Mucosa of descending colon (tissue), 3 donors: Measurements from ENCODE around the gene AATF. TPM values are rescaled to one million over a fixed set of nuclear protein-coding genes. Genes with fewer than 3 reads are reported as not detected.

Experiments
- ATAC-seq: fragments of 200-7000 bp; cut with Tn5 transposase; one replicate; pipeline ENCODE4 v1.9.1; 2020; ENCODE audit warnings: mild to moderate bottlenecking, moderate library complexity
- DNase-seq, 3 donors: peaks; one replicate each; pipeline ENCODE4 v3.0.0-alpha.2; 2020
- H3K36me3 ChIP-seq: fragments of 200-600 bp; one replicate; pipeline ENCODE4 v1.8.0; 2021; ENCODE audit warnings: low read depth, mild to moderate bottlenecking
- H3K4me1 ChIP-seq: fragments of 200-600 bp; one replicate; pipeline ENCODE4 v1.8.0; 2021; ENCODE audit warnings: low read depth, mild to moderate bottlenecking
- H3K4me3 ChIP-seq: fragments of 200-600 bp; one replicate; pipeline ENCODE4 v1.8.0; 2021; ENCODE audit warnings: mild to moderate bottlenecking
- H3K9me3 ChIP-seq: fragments of 200-600 bp; one replicate; pipeline ENCODE4 v1.8.0; 2021; ENCODE audit warnings: mild to moderate bottlenecking
- intact Hi-C, 2 donors: fragments of 100-400 bp; cut with DNase I in 1 of 2; cut with micrococcal nuclease in 1 of 2; formaldehyde crosslinking; loops; one replicate each; pipeline versions ENCODE4 v1.11.0 to v1.11.1; 2022; cut with DNase I, micrococcal nuclease
- total RNA-seq, 3 donors: library from RNA; stranded (reverse); fragmentation: NEBNext Ultra II Directional in 2 of 3; extraction: Animal tissue kit (Norgen Biotek cat#: 25700) in 2 of 3; gene quantifications; one replicate each; pipeline versions ENCODE4 v1.2.1 to v1.2.4, GENCODE V29; 2021 to 2023
- TF ChIP-seq, protein P1 (sequence below): fragments of 200-600 bp; IDR thresholded peaks from one replicate; pipeline ENCODE4 v1.8.0; 2022; ENCODE audit warnings: antibody characterized with exemption, mild to moderate bottlenecking
- donor health status: DM: no; HTN: no; CAD: no; lungs with moderate emphysema.
- donor health status: DM: no; HTN: no; CAD: no.
- donor health status: DM: no; HTN: yes; CAD: no.

The AATF gene
- total RNA-seq, 3 donors from 2014 or later = 35.6 to 47.2 (median 37.9) TPM

DNA sequence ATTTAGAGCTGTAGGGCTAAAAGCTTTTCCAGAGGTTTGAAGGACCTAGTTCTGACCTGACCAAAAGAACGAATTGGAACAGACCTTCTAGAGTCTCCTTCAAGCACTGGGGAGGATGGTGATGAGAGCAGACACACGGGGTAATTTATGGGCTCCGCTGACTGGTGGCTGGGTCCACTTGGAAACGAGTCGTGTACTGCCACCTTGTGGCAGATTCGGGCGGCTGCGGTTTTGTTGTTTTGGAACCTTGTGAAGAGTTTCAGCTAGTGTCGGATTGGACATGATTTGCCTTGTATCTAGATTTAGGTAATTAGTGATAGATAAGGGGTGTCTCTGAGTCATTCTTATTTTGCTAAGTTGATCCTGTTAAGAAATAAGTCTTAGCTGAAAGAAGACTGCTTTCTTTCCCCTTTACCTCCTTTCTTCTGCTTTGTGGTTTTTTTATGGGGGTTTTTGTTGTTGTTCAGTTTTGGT is 98.9 kb downstream of the AATF start:
- Histone ChIP-seq H3K4me1 (peaks cover 4% of the 10 kb centered on the region), H3K9me3 (no peaks in the 10 kb centered on the region), H3K36me3 (no peaks in the 10 kb centered on the region), H3K4me3 (no peak overlapping the region)
- TF ChIP-seq, protein P1, sequence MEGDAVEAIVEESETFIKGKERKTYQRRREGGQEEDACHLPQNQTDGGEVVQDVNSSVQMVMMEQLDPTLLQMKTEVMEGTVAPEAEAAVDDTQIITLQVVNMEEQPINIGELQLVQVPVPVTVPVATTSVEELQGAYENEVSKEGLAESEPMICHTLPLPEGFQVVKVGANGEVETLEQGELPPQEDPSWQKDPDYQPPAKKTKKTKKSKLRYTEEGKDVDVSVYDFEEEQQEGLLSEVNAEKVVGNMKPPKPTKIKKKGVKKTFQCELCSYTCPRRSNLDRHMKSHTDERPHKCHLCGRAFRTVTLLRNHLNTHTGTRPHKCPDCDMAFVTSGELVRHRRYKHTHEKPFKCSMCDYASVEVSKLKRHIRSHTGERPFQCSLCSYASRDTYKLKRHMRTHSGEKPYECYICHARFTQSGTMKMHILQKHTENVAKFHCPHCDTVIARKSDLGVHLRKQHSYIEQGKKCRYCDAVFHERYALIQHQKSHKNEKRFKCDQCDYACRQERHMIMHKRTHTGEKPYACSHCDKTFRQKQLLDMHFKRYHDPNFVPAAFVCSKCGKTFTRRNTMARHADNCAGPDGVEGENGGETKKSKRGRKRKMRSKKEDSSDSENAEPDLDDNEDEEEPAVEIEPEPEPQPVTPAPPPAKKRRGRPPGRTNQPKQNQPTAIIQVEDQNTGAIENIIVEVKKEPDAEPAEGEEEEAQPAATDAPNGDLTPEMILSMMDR = peak; percentile 77
- ATAC-seq = peak; percentile 85
- intact Hi-C loops = no loop called here
- peak; percentile 71 to 89 (median 80) for DNase-seq

- DNase-seq = no peak
- H3K36me3 ChIP-seq = no peaks in the 10 kb centered on the region
- TF ChIP-seq, protein P1 = no peak
- ATAC-seq = peak; percentile 16
- no peaks in the 10 kb centered on the region for H3K9me3 ChIP-seq
- H3K4me1 ChIP-seq = peaks cover 4% of the 10 kb centered on the region
- no peak overlapping the region for H3K4me3 ChIP-seq
- intact Hi-C loops = no loop called here
Observed at GRCh38 chr17:37048811-37049210, 100.1 kb downstream of the AATF start.

DNA sequence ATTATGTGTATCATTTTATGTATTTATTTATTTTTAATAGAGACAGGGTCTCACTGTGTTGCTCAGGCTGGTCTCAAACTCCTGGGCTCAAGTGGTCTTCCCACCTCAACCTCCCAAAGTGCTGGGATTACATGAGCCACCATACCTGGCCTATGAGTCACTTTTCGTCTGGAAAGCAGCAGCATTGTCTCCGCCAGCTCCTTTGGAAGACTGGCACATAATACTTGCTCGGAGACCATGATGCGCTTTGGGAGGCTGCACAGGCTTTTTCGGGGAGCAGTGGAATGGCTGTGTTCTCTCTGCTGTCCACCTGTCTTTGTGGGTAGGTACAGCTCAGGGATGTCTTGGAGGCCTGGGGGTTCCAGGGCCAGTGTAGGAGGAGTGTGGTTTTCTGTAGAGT is 102.2 kb downstream of the AATF start:
- no peaks in the 10 kb centered on the region for H3K9me3 ChIP-seq
- intact Hi-C loops = loop anchor here in 1 of 2 donors (10.0 kb wide), 1 partner anchor 426 kb away; no protein-coding TSS in a partner anchor
- TF ChIP-seq, protein P1 = no peak
- no peak overlapping the region for H3K4me3 ChIP-seq
- H3K4me1 ChIP-seq = peaks cover 4% of the 10 kb centered on the region
- H3K36me3 ChIP-seq = no peaks in the 10 kb centered on the region
- DNase-seq (no peak), ATAC-seq (no peak)

GRCh38 chr17:37051381-37051780 is 102.6 kb downstream of the AATF start:
- peak; percentile 6 for ATAC-seq
- intact Hi-C loops = loop anchor here in 1 of 2 donors (10.0 kb wide), 1 partner anchor 427 kb away; no protein-coding TSS in a partner anchor
- Histone ChIP-seq H3K4me3 (no peak overlapping the region), H3K4me1 (peaks cover 4% of the 10 kb centered on the region), H3K36me3 (no peaks in the 10 kb centered on the region), H3K9me3 (no peaks in the 10 kb centered on the region)
- peak in 1 of 3 donors; percentile 28 for DNase-seq
- TF ChIP-seq, protein P1 = no peak

- H3K4me1 ChIP-seq = peaks cover 4% of the 10 kb centered on the region
- intact Hi-C loops = loop anchor here in 1 of 2 donors (10.0 kb wide), 1 partner anchor 427 kb away; no protein-coding TSS in a partner anchor
- DNase-seq (peak in 1 of 3 donors; percentile 51), ATAC-seq (peak; percentile 86)
- no peaks in the 10 kb centered on the region for H3K36me3 ChIP-seq
- H3K9me3 ChIP-seq = no peaks in the 10 kb centered on the region
- no peak overlapping the region for H3K4me3 ChIP-seq
- TF ChIP-seq, protein P1 = no peak
Observed at GRCh38 chr17:37051833-37052232, 103.1 kb downstream of the AATF start.
